ENCODE data around the gene COA1. TPM values are rescaled to one million over a fixed set of nuclear protein-coding genes. Genes with fewer than 3 reads are reported as not detected.

COA1 gene
- total and polyA plus RNA-seq, 9 of the 15 experiments (the other 6 are each of a cell fraction or from before 2014, with no cell fraction given), result 98.9 to 463 (median 181) TPM

DNA sequence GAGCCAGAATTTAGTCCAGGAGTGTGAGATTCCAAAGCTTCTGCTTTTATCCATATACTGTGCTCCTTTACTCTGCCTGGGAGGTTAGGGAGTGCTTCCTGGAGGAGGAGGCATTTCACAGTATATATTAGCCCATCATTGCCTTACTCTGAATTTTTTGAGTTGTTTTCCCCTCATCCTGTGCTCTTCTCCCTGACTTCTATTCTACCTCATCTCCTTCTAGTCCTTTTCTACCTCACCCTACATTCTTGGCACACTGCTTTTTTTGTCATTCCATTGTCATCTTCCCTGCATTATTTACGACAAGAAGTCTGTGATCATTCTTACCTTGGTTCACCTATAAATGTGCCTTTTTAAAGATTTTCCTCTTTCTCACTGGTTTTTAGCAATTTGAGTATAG lies 125.1 kb downstream of the COA1 start:
- H3K9me1 ChIP-seq (ENCODE audit: control insufficient read depth, insufficient read depth, low read length), result no peaks in the 10 kb centered on the region
- no peaks in the 10 kb centered on the region for H3K27me3 ChIP-seq (ENCODE audit: control insufficient read depth in 2 of 2, insufficient read depth in 2 of 2, low read length in 2 of 2)
- no peak overlapping the region for H3K4me2 ChIP-seq (ENCODE audit: insufficient read depth, low read length)
- intact Hi-C loops (cut with micrococcal nuclease) (no loop called here), in situ Hi-C loops (cut with MboI) (no loop called here)
- WGBS (ENCODE audit: insufficient coverage, low coverage, missing lambda C conversion rate), result 94% methylated on average over 1 of the region's 1 CpG
- ATAC-seq (no peak), DNase-seq (ENCODE audit: extremely low read depth in 1 of 4, low spot score in 3 of 4) (no peak), FAIRE-seq (no peak)
- H3K36me3 ChIP-seq (ENCODE audit: control insufficient read depth, insufficient read depth, low read length), result peaks cover 22% of the 10 kb centered on the region
- no TSS peak for BruUV-seq (replicated peaks)
- H3K4me3 ChIP-seq, result no peak overlapping the region
- H3K9me3 ChIP-seq (replicated peaks; ENCODE audit: control insufficient read depth, insufficient read depth, low read depth, low read length), result no peaks in the 10 kb centered on the region
- no peak overlapping the region for H3K27ac ChIP-seq (ENCODE audit: extremely low read depth, low read depth, low read length)
- H3K9ac ChIP-seq (ENCODE audit: insufficient read depth in 1 of 2, low read depth in 2 of 2, low read length in 2 of 2), result no peak overlapping the region
- H3K4me1 ChIP-seq (replicated peaks in 1 of 2; ENCODE audit: control insufficient read depth in 2 of 2, insufficient read depth in 2 of 2, low read length in 2 of 2), result no peaks in the 10 kb centered on the region
- no peak overlapping the region for H2AFZ ChIP-seq (ENCODE audit: low read depth, low read length)
- H3K79me2 ChIP-seq (ENCODE audit: control insufficient read depth, insufficient read depth, low read length), result peaks cover 8% of the 10 kb centered on the region; the same call in 1 of the 3 replicates
- POLR2A ChIA-PET, result interaction anchor here (1.4 kb wide), 1 partner anchor 10 kb away, joined by 3 read pairs; no protein-coding TSS in a partner anchor
- TF ChIP-seq CBX3 (IDR thresholded peaks at IDR 0.05; ENCODE audit: borderline replicate concordance in 1 of 2, low read length in 2 of 2) (peak in 1 of 2 experiments; percentile 89; a peak in 2 of 3 replicates), THRAP3 (IDR thresholded peaks at IDR 0.05; ENCODE audit: borderline replicate concordance) (no peak), ZNF436 (CRISPR knock-in tag; IDR thresholded peaks at IDR 0.05) (0 out of 2 replicates have a peak, but pooled peaks have one; percentile 51), MYNN (IDR thresholded peaks at IDR 0.05) (no peak), MYNN (CRISPR knock-in tag; IDR thresholded peaks at IDR 0.05) (no peak), MTA1 (IDR thresholded peaks at IDR 0.05; ENCODE audit: borderline replicate concordance) (no peak), PCBP2 (IDR thresholded peaks at IDR 0.05; ENCODE audit: low read depth, low read length, poor library complexity, severe bottlenecking) (no peak), NFIC (IDR thresholded peaks at IDR 0.05) (peak; percentile 45), CBFA2T3 (IDR thresholded peaks at IDR 0.05) (no peak), ZBTB8A (IDR thresholded peaks at IDR 0.05; ENCODE audit: partially characterized antibody) (no peak), ZFP36 (IDR thresholded peaks at IDR 0.05; ENCODE audit: low read depth, low read length, partially characterized antibody) (peak; percentile 89), BCOR (IDR thresholded peaks at IDR 0.05) (peak; percentile 80), KDM1A (IDR thresholded peaks at IDR 0.05) (peak; percentile 31 to 34; a peak in 2 of 4 replicates), RBM25 (IDR thresholded peaks at IDR 0.05; ENCODE audit: low read depth, low read length, severe bottlenecking) (peak; percentile 70), TRIM24 (IDR thresholded peaks at IDR 0.05) (peak in 1 of 2 experiments; percentile 50; a peak in 1 of 4 replicates), HDAC1 (IDR thresholded peaks at IDR 0.05) (peak in 1 of 2 experiments; percentile 56; a peak in 1 of 4 replicates), TRIM28 (IDR thresholded peaks at IDR 0.05) (peak; percentile 70)
- TF ChIP-seq, protein P1, sequence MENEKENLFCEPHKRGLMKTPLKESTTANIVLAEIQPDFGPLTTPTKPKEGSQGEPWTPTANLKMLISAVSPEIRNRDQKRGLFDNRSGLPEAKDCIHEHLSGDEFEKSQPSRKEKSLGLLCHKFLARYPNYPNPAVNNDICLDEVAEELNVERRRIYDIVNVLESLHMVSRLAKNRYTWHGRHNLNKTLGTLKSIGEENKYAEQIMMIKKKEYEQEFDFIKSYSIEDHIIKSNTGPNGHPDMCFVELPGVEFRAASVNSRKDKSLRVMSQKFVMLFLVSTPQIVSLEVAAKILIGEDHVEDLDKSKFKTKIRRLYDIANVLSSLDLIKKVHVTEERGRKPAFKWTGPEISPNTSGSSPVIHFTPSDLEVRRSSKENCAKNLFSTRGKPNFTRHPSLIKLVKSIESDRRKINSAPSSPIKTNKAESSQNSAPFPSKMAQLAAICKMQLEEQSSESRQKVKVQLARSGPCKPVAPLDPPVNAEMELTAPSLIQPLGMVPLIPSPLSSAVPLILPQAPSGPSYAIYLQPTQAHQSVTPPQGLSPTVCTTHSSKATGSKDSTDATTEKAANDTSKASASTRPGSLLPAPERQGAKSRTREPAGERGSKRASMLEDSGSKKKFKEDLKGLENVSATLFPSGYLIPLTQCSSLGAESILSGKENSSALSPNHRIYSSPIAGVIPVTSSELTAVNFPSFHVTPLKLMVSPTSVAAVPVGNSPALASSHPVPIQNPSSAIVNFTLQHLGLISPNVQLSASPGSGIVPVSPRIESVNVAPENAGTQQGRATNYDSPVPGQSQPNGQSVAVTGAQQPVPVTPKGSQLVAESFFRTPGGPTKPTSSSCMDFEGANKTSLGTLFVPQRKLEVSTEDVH (IDR thresholded peaks at IDR 0.05; ENCODE audit: low read depth, partially characterized antibody), result no peak
- TF ChIP-seq, protein P2, sequence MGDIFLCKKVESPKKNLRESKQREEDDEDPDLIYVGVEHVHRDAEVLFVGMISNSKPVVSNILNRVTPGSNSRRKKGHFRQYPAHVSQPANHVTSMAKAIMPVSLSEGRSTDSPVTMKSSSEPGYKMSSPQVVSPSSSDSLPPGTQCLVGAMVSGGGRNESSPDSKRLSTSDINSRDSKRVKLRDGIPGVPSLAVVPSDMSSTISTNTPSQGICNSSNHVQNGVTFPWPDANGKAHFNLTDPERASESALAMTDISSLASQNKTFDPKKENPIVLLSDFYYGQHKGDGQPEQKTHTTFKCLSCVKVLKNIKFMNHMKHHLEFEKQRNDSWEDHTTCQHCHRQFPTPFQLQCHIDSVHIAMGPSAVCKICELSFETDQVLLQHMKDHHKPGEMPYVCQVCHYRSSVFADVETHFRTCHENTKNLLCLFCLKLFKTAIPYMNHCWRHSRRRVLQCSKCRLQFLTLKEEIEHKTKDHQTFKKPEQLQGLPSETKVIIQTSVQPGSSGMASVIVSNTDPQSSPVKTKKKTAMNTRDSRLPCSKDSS (IDR thresholded peaks at IDR 0.05; ENCODE audit: low read depth, partially characterized antibody), result peak; percentile 60
- TF ChIP-seq, protein P3, sequence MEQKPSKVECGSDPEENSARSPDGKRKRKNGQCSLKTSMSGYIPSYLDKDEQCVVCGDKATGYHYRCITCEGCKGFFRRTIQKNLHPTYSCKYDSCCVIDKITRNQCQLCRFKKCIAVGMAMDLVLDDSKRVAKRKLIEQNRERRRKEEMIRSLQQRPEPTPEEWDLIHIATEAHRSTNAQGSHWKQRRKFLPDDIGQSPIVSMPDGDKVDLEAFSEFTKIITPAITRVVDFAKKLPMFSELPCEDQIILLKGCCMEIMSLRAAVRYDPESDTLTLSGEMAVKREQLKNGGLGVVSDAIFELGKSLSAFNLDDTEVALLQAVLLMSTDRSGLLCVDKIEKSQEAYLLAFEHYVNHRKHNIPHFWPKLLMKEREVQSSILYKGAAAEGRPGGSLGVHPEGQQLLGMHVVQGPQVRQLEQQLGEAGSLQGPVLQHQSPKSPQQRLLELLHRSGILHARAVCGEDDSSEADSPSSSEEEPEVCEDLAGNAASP (IDR thresholded peaks at IDR 0.05), result no peak
- CTCF ChIA-PET (ENCODE audit: low intra/inter-chr PET ratio), result no interaction called here
- no peaks in the 10 kb centered on the region for H4K20me1 ChIP-seq (replicated peaks; ENCODE audit: control insufficient read depth, insufficient read depth, low read length)
